NCI-H82 (cell line): ENCODE measurements around the gene CYB561D1.
A peak's percentile ranks its signal among the peaks of the same experiment; 100 is the strongest.

Experiments used
- DNase-seq: peaks from one replicate; lab custom pipeline; 2025; lab: John Stamatoyannopoulos, UW

The CYB561D1 gene

GRCh38 chr1:109481646-109482045 is 12.2 kb upstream of the CYB561D1 start:
- DNase-seq: no peak

- DNase-seq: peak; percentile 24
Observed at GRCh38 chr1:109482242-109482641, 11.7 kb upstream of the CYB561D1 start.

DNA sequence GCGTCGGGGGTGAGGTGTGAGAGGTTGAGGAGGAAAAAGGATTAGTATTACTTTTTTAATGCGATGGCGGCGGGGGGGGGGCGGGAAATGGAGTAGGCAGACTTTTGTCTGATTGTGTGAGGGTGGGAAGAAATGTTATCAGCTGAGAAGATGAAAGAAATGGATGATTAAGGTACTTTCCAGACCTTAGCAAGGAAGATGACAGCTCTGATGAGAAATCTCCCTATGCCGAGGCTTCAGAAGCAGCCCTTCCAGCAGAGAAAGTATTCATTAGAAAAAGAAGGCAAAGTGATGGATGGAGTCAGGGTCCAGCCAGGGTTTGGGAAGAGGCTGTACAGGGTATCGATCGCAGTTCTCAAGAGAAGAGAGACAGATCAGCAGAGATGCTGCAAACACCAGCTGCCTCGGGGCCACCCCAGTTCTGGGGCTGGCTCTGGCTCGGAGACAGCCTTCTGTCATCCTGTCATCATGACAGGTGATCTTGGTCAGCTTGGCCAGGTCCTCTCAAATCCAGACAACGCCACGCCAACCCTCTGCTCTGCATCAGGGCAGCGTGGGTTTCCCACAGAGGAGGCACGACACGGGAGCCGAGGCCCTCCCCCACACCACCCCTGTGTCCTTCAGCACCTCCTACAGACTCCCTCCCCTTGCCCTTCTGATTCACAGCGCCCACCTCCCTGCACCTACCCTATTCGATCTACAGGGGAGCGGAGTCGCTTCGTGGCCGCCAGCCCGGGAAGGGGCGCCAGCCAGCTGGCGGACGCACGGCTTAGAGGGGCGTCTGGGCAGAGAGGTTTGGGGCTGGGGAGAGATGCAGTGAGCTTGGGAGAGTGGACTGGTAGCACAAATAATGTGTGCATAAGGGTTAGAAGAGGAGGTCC is 10.9 kb upstream of the CYB561D1 start:
- DNase-seq: peak; percentile 91

DNA sequence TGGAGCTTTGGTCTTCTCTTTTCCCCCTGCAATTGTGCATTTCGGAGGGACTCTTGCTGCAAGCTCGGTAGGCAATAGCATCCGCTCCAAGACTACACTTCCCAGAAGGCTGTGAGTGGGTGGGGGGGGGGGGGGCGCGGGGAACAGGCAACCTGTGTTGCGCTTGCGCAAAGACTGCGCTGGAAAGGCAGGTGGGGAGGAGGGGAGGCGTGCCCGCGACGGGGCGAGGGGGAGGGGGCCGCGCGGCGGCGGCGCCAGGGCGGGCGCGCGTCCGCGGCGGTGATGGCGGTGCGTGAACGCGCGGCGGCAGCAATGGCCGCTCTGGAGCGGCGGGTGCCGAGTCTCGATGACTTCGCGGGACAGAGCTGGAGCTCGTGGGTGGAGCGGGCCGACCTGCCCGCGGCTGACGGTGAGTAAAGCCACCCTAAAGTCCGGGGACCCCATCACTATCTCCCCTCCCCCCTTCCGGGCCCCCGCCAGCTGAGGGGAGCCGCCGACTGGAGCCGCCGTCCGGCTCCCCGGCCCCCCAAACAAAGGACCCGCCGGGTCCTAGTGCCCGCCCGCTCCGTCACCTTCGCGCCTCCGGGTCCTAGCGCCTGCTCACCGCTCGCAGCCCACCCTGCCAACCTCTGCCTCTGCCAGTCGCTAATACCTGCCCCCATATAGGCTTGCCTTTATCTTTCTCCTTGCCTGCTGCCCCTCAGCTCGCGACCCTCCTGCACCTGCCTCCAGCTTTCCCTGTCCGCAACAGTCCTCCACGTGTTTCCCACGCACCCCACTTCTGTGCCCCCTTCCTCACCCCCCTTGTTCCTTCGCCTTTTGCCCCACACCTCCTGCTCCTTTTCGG is 10.0 kb upstream of the CYB561D1 start, which contains the start of gene ATXN7L2:
TSS of gene ATXN7L2 (plus strand) at position 234 of the 847 bp plus-strand sequence. CDS start at position 283, 49 bp downstream.
- peak; percentile 95 for DNase-seq

DNA sequence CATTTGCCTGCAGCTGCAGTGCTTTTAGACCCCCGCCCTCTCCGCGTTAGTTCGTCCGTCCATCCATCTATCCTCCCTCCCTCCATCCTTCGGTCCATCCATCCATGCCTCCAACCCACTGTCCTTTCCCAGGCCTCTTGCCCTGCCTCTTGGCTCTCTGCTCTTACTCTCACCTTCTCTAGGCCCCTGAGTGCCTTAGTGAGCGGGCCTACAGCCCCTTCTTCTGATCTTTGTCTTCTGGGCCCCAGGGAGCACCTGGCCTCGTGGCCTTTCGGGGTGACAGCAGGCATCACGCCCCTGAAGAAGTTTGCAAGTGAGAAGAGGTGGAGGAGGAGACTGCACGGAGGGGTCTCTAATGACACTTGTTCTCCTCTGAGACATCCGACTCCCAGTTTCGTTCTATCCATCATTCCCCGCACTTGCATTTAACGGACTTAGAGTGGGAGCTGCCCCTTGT is 9.3 kb upstream of the CYB561D1 start:
- no peak for DNase-seq

GRCh38 chr1:109485001-109485400 is 8.9 kb upstream of the CYB561D1 start:
- peak; percentile 42 for DNase-seq

GRCh38 chr1:109487261-109487660 is 6.6 kb upstream of the CYB561D1 start:
- DNase-seq: no peak

- peak; percentile 22 for DNase-seq
Observed at GRCh38 chr1:109488201-109488600, 5.7 kb upstream of the CYB561D1 start.

GRCh38 chr1:109488696-109489095 is 5.2 kb upstream of the CYB561D1 start:
- DNase-seq: no peak

GRCh38 chr1:109490029-109490933 is 3.6 kb upstream of the CYB561D1 start:
- peak; percentile 81 for DNase-seq

GRCh38 chr1:109490934-109491302 is 3.0 kb upstream of the CYB561D1 start:
- no peak for DNase-seq

DNA sequence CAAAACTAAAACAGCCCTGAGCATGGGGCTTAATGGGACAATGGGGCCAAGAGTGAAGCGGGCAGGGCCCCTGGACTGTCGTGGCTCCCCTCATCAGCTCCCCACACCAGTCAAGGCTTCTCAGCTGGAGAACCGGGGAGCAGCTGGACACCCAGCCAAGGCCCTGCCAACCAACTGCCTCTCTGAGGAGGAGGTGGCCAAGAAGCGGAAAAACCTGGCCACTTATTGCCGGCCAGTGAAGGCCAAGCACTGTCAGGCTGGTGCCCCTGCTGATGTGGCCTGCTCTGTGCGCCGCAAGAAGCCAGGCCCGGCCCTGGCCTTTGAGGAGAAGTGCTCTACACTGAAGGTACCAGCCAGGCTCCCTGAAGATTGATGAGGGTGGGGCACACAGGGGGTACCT is 2.5 kb upstream of the CYB561D1 start:
- no peak for DNase-seq

- no peak for DNase-seq
Observed at GRCh38 chr1:109492779-109493178, 1.1 kb upstream of the CYB561D1 start.

DNA sequence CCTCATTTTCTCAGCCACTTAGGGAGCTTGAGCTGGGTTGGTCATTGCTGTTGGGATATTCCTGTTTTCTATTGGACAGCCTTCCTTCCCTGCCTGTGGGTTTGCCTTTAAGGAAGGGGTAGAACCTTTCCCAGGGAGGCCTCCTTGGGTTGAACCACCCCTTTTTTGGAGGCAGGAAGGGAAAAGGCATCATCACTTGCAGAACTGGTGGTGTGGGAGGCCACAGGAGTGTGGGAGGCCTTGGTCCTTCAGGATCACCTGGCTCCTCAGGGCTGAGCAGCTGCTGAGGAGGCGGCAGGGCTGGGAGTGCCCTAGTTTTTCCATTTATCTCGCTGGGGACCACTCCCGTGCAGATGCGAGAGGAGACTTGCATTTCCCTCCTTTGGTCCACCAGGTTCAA is 667 bp upstream of the CYB561D1 start:
- DNase-seq: no peak

DNA sequence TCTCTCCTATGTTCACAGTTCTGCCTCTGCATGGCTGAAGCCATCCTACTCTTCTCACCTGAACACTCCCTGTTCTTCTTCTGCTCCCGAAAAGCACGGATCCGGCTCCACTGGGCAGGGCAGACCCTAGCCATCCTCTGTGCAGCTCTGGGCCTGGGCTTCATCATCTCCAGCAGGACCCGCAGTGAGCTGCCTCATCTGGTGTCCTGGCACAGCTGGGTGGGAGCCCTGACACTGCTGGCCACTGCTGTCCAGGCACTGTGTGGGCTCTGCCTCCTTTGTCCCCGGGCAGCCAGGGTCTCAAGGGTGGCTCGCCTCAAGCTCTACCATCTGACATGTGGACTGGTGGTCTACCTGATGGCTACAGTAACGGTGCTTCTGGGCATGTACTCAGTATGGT is 1.8 kb downstream of the CYB561D1 start:
- no peak for DNase-seq

DNA sequence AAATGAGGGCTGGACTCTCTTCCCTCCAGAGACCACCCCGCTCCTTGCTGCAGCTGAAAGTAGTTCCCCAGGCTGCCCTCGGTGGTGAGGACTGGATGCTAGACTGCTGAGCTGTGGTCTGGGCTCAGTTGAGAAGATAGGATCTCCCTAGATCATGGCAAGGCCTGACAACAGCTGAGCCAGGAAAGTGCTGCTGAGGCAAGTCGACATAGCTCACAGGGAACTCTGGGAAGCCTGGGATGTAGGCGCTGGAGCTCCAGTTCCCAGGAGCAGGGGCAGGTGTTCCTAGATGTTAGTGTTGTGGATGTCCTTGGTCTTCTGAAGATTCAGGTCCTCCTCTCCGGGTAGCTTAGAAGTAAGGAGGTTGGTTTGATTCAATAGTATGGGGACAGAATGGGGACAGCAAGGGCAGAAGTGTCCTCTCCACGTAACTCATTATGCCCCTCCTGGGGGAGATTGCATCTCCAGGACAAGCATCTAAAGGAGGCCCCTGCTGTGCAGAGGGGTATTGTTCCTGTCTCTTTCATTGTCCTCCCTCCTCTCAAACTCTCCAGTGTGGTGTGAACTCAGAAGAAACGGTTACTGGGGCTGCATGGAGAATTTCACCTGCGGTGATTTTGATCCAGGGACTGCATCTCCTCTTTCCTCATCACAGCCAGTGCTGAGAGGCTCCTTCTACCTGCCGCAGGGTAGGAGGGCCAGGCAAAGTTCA is 3.7 kb downstream of the CYB561D1 start:
- peak; percentile 14 for DNase-seq

DNA sequence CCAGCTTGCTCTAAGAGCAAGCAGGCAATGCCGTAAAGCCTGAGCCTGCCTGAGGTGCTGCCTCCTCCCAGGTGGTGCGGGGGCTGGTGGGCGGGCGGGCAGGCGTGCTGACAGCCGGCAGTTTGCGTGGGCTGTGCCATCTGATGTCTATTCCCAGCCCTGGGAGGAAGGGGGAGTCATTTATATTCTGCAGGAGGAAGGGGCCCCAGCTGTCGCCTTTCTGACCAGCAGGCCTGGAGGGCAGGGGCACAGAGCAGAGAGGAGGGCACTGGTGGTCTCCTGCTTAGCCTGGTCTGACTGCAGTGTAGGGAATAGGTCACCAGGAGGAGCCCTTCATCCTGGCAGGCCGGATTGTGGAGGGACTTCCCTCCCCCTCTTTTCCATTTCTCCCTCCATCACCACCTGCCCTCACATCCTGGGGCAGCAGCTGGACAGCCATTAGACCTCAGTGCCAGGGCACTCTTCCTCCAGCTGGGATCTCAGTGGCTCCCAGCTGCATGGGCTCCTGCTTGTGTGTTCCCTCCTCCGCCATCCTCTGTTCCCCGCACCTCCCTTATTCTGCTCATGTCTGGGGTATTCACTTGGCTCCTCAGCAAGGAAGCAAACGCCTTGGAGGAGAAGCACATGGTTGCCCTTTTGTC is 4.4 kb downstream of the CYB561D1 start:
- DNase-seq: peak; percentile 87

- DNase-seq: no peak
Observed at GRCh38 chr1:109499081-109499480, 5.2 kb downstream of the CYB561D1 start.

GRCh38 chr1:109499661-109500536 is 6.0 kb downstream of the CYB561D1 start:
- peak; percentile 74 for DNase-seq
